Neural cell (in vitro differentiated cells): ENCODE results near the gene TF. TPM values are rescaled to one million over a fixed set of nuclear protein-coding genes. Genes with fewer than 3 reads are reported as not detected.

ENCODE experiments used
- H2AFZ ChIP-seq: fragments of 200-600, 300-800 bp; sonication (generic), shearing (Covaris generic); 2 replicates; pipeline ENCODE4 v1.6.0; 2014; ENCODE audit warnings: low read depth, mild to moderate bottlenecking, antibody characterized with exemption, low read length, moderate library complexity
- H3F3A ChIP-seq: fragments of 200-600 bp; shearing (Covaris generic); 2 replicates; pipeline ENCODE4 v1.6.1; 2016; ENCODE audit warnings: mild to moderate bottlenecking, moderate library complexity, mixed read lengths, antibody characterized with exemption, low read length; ENCODE audit not compliant: insufficient read depth, poor library complexity, severe bottlenecking
- H3K27ac ChIP-seq: fragments of 200-600, 300-800 bp; sonication (generic), shearing (Covaris generic); 2 replicates; pipeline ENCODE4 v1.5.1; 2014; ENCODE audit warnings: mild to moderate bottlenecking, low read length, moderate library complexity
- H3K27me3 ChIP-seq: fragments of 300-800, 200-600 bp; sonication (generic), shearing (Covaris generic); 2 replicates; pipeline ENCODE4 v1.6.0; 2014; ENCODE audit warnings: mild to moderate bottlenecking, low read depth, low read length, moderate library complexity; ENCODE audit not compliant: insufficient read depth
- H3K36me3 ChIP-seq: fragments of 300-800, 200-600 bp; sonication (generic), shearing (Covaris generic); 2 replicates; pipeline ENCODE4 v1.5.1; 2014; ENCODE audit warnings: mild to moderate bottlenecking, antibody characterized with exemption, low read length, moderate library complexity; ENCODE audit not compliant: insufficient read depth
- H3K4me2 ChIP-seq: fragments of 300-800, 200-600 bp; sonication (generic), shearing (Covaris generic); 2 replicates; pipeline ENCODE4 v1.6.0; 2014; ENCODE audit warnings: mild to moderate bottlenecking, low read length
- H3K4me3 ChIP-seq: fragments of 300-800, 200-600 bp; sonication (generic), shearing (Covaris generic); 2 replicates; pipeline ENCODE4 v1.5.1; 2014; ENCODE audit warnings: mild to moderate bottlenecking, low read length, moderate library complexity
- H3K79me2 ChIP-seq: fragments of 200-600 bp; shearing (Covaris generic); replicated peaks from 2 replicates; pipeline ENCODE4 v1.6.0; 2014; ENCODE audit warnings: mild to moderate bottlenecking, low read length, moderate library complexity; ENCODE audit not compliant: insufficient read depth
- H3K9ac ChIP-seq: fragments of 300-800, 200-600 bp; sonication (generic), shearing (Covaris generic); 2 replicates; pipeline ENCODE4 v1.6.1; 2016; ENCODE audit warnings: mild to moderate bottlenecking, low read length, mixed read lengths
- H3K9me2 ChIP-seq: fragments of 200-600 bp; shearing (Covaris generic); 2 replicates; pipeline ENCODE4 v1.6.1; 2016; ENCODE audit warnings: mild to moderate bottlenecking, low read length, mixed read lengths; ENCODE audit not compliant: insufficient read depth
- H3K9me3 ChIP-seq: fragments of 200-600, 300-800 bp; sonication (generic), shearing (Covaris generic); 2 replicates; pipeline ENCODE4 v1.6.1; 2016; ENCODE audit warnings: mild to moderate bottlenecking, mixed run types, low read length, moderate library complexity, mixed read lengths
- H4K20me1 ChIP-seq: fragments of 200-600 bp; shearing (Covaris generic); 2 replicates; pipeline ENCODE4 v1.6.1; 2016; ENCODE audit warnings: mild to moderate bottlenecking, mixed run types; ENCODE audit not compliant: insufficient read depth
- CTCF ChIP-seq: fragments of 450-650 bp; IDR thresholded peaks from 2 replicates; pipeline ENCODE4 v1.5.1; 2014; ENCODE audit warnings: antibody characterized with exemption, mild to moderate bottlenecking, moderate library complexity; ENCODE audit not compliant: poor library complexity, severe bottlenecking
- EP300 ChIP-seq: fragments of 450-650 bp; conservative IDR thresholded peaks from 2 replicates; pipeline ENCODE4 v1.6.1; 2014; ENCODE audit warnings: antibody characterized with exemption, mild to moderate bottlenecking, moderate library complexity; ENCODE audit not compliant: poor library complexity, severe bottlenecking
- EZH2 ChIP-seq: fragments of 200-600, 300-800 bp; shearing (Covaris generic), sonication (generic); IDR thresholded peaks from 2 replicates; pipeline ENCODE4 v1.6.1; 2014; ENCODE audit warnings: antibody characterized with exemption, low read length, borderline replicate concordance, mild to moderate bottlenecking; ENCODE audit not compliant: insufficient read depth, poor library complexity, severe bottlenecking
- MXI1 ChIP-seq: fragments of 450-650 bp; conservative IDR thresholded peaks from 2 replicates; pipeline ENCODE4 v1.6.1; 2014; ENCODE audit warnings: antibody characterized with exemption, mild to moderate bottlenecking; ENCODE audit not compliant: poor library complexity, severe bottlenecking
- POLR2AphosphoS5 ChIP-seq: IDR thresholded peaks from 2 replicates; pipeline ENCODE4 v1.6.1; 2012
- RAD21 ChIP-seq: fragments of 450-650 bp; conservative IDR thresholded peaks from 2 replicates; pipeline ENCODE4 v1.6.1; 2014; ENCODE audit warnings: antibody characterized with exemption, mild to moderate bottlenecking, moderate library complexity
- REST ChIP-seq: IDR thresholded peaks from 2 replicates; pipeline ENCODE4 v1.6.1; 2012; ENCODE audit warnings: borderline replicate concordance
- SMC3 ChIP-seq: fragments of 450-650 bp; conservative IDR thresholded peaks from 2 replicates; pipeline ENCODE4 v1.6.1; 2014; ENCODE audit warnings: antibody characterized with exemption, mild to moderate bottlenecking, moderate library complexity; ENCODE audit not compliant: poor library complexity
- TAF1 ChIP-seq: IDR thresholded peaks from 2 replicates; pipeline ENCODE4 v1.6.1; 2012; ENCODE audit warnings: low read depth
- polyA plus RNA-seq: library from polyadenylated mRNA; depleted of rRNA; stranded (reverse); fragments of >200 nt; gene quantifications from 2 replicates; pipeline ENCODE4 v1.2.3, GENCODE V29; 2014

The TF gene
- polyA plus RNA-seq, 1 donor from 2014 or later, result 1.4 TPM

GRCh38 chr3:133758568-133758928 lies 12.4 kb downstream of the TF start:
- H3K36me3 ChIP-seq, result no peaks in the 10 kb centered on the region
- TF ChIP-seq SMC3, result no peak
- no peak for TF ChIP-seq CTCF
- no peak for TF ChIP-seq MXI1
- TF ChIP-seq EZH2, result no peak
- TF ChIP-seq RAD21, result no peak
- no peak for TF ChIP-seq EP300
- no peak for TF ChIP-seq POLR2AphosphoS5
- no peak for TF ChIP-seq REST
- TF ChIP-seq TAF1, result no peak
- H3K27ac ChIP-seq, result no peak overlapping the region
- H3K9ac ChIP-seq, result no peak overlapping the region
- H2AFZ ChIP-seq, result no peak overlapping the region
- no peaks in the 10 kb centered on the region for H3K27me3 ChIP-seq
- H4K20me1 ChIP-seq, result no peaks in the 10 kb centered on the region
- no peak overlapping the region for H3K4me3 ChIP-seq
- H3F3A ChIP-seq, result no peaks in the 10 kb centered on the region
- H3K4me2 ChIP-seq, result no peak overlapping the region
- H3K9me3 ChIP-seq, result no peaks in the 10 kb centered on the region
- H3K9me2 ChIP-seq, result no peaks in the 10 kb centered on the region
- H3K79me2 ChIP-seq, result no peaks in the 10 kb centered on the region

- no peak for TF ChIP-seq RAD21
- TF ChIP-seq CTCF, result no peak
- TF ChIP-seq SMC3, result no peak
- TF ChIP-seq EP300, result no peak
- TF ChIP-seq POLR2AphosphoS5, result no peak
- TF ChIP-seq MXI1, result no peak
- no peak for TF ChIP-seq TAF1
- TF ChIP-seq EZH2, result no peak
- TF ChIP-seq REST, result no peak
- Histone ChIP-seq H3K9me3 (no peaks in the 10 kb centered on the region), H2AFZ (no peak overlapping the region), H3K27me3 (no peaks in the 10 kb centered on the region), H3K36me3 (no peaks in the 10 kb centered on the region), H3K9me2 (no peaks in the 10 kb centered on the region), H3K79me2 (no peaks in the 10 kb centered on the region), H3K4me2 (no peak overlapping the region), H4K20me1 (no peaks in the 10 kb centered on the region), H3K4me3 (no peak overlapping the region), H3K9ac (no peak overlapping the region), H3F3A (no peaks in the 10 kb centered on the region), H3K27ac (no peak overlapping the region)
Observed at GRCh38 chr3:133758964-133759739, 13.0 kb downstream of the TF start.
